GM23338 (cell line): ENCODE results near the gene CCL20. TPM values are rescaled to one million over a fixed set of nuclear protein-coding genes. Genes with fewer than 3 reads are reported as not detected.

Source experiments
- ATAC-seq: fragments of 200-7000 bp; cut with Tn5 transposase; 3 replicates; pipeline ENCODE4 v1.9.1; 2020
- DNase-seq: peaks from one replicate; pipeline ENCODE4 v3.0.0-alpha.2; 2015; ENCODE audit warnings: low spot score
- H2AFZ ChIP-seq: fragments of 200-600 bp; sonication (generic); 2 replicates; pipeline ENCODE4 v1.8.0; 2016; ENCODE audit warnings: antibody characterized with exemption, mild to moderate bottlenecking, moderate library complexity
- H3F3A ChIP-seq: fragments of 200-600 bp; sonication (generic); replicated peaks from 2 replicates; pipeline ENCODE4 v1.8.0; 2017; ENCODE audit warnings: antibody characterized with exemption, mixed run types, low read depth
- H3K27ac ChIP-seq: fragments of 200-600 bp; sonication (generic); 2 replicates; pipeline ENCODE4 v1.6.1; 2016; ENCODE audit warnings: low read depth
- H3K27me3 ChIP-seq: fragments of 200-600 bp; sonication (generic); 2 replicates; pipeline ENCODE4 v1.8.0; 2016; ENCODE audit warnings: mild to moderate bottlenecking, mixed run types, moderate library complexity; ENCODE audit not compliant: insufficient read depth
- H3K36me3 ChIP-seq: fragments of 200-600 bp; sonication (generic); 2 replicates; pipeline ENCODE4 v1.8.0; 2016; ENCODE audit warnings: mild to moderate bottlenecking; ENCODE audit not compliant: insufficient read depth
- H3K4me1 ChIP-seq: fragments of 200-600 bp; sonication (generic); 2 replicates; pipeline ENCODE4 v1.8.0; 2016; ENCODE audit warnings: mild to moderate bottlenecking, moderate library complexity; ENCODE audit not compliant: insufficient read depth
- H3K4me2 ChIP-seq: fragments of 200-600 bp; sonication (generic); 2 replicates; pipeline ENCODE4 v1.7.1; 2017; ENCODE audit warnings: mixed run types
- H3K4me3 ChIP-seq: fragments of 200-600 bp; sonication (generic); 2 replicates; pipeline ENCODE4 v1.6.1; 2016; ENCODE audit warnings: mixed run types
- H3K79me2 ChIP-seq: fragments of 200-600 bp; sonication (generic); replicated peaks from 2 replicates; pipeline ENCODE4 v1.8.0; 2017; ENCODE audit warnings: mild to moderate bottlenecking; ENCODE audit not compliant: insufficient read depth
- H3K9me2 ChIP-seq: fragments of 200-600 bp; sonication (generic); 2 replicates; pipeline ENCODE4 v1.8.0; 2017; ENCODE audit not compliant: insufficient read depth
- H4K20me1 ChIP-seq: fragments of 200-600 bp; sonication (generic); replicated peaks from 2 replicates; pipeline ENCODE4 v1.8.0; 2017; ENCODE audit warnings: mild to moderate bottlenecking; ENCODE audit not compliant: insufficient read depth
- H3K27ac Mint-ChIP-seq: 2 replicates; pipeline ENCODE4 v1.8.0; 2020; ENCODE audit warnings: inconsistent platforms, mild to moderate bottlenecking, moderate library complexity, mixed read lengths
- H3K27me3 Mint-ChIP-seq: 3 replicates; pipeline ENCODE4 v1.8.0; 2022; ENCODE audit warnings: low read depth, mild to moderate bottlenecking, moderate library complexity, mixed read lengths, inconsistent platforms; ENCODE audit not compliant: insufficient read depth, poor library complexity
- H3K36me3 Mint-ChIP-seq: 3 replicates; pipeline ENCODE4 v1.8.0; 2021; ENCODE audit warnings: low read depth, mild to moderate bottlenecking, inconsistent platforms, moderate library complexity, mixed read lengths
- H3K4me1 Mint-ChIP-seq: 3 replicates; pipeline ENCODE4 v1.8.0; 2020; ENCODE audit warnings: mild to moderate bottlenecking, inconsistent platforms, mixed read lengths
- H3K4me3 Mint-ChIP-seq: 3 replicates; pipeline ENCODE4 v1.8.0; 2021; ENCODE audit warnings: moderate library complexity, mild to moderate bottlenecking, inconsistent platforms, mixed read lengths
- H3K9me3 Mint-ChIP-seq: 3 replicates; pipeline ENCODE4 v1.8.0; 2020; ENCODE audit warnings: moderate library complexity, mild to moderate bottlenecking, inconsistent platforms, mixed read lengths
- EZH2phosphoT487 ChIP-seq: fragments of 200-600 bp; sonication (generic); IDR thresholded peaks from one replicate; pipeline ENCODE4 v1.8.1; 2018; ENCODE audit warnings: antibody characterized with exemption; ENCODE audit not compliant: unreplicated experiment
- NANOG ChIP-seq: IDR thresholded peaks from 2 replicates; pipeline ENCODE4 v1.6.1; 2016; ENCODE audit warnings: antibody characterized with exemption, borderline replicate concordance
- ZNF462 ChIP-seq: fragments of 250-450 bp; sonication (Bioruptor Pico); IDR thresholded peaks from 2 replicates; pipeline ENCODE4 v1.5.0; 2020; ENCODE audit warnings: mild to moderate bottlenecking, moderate library complexity
- polyA plus RNA-seq: library from polyadenylated mRNA; unstranded; fragments of >200 nt; fragmentation: Nextera tagmentation; extraction: Ambion mirVana; gene quantifications from 2 replicates; pipeline ENCODE4 v1.2.1, GENCODE V29; 2016
- total RNA-seq: library from RNA; depleted of rRNA; stranded (reverse); fragments of >200 nt; shearing (Covaris generic); gene quantifications from 2 replicates; pipeline ENCODE4 v1.2.3, GENCODE V29; 2014

CCL20 gene
- total and polyA plus RNA-seq, 2 experiments from 2014 or later = not detected

- TF ChIP-seq ZNF462 (CRISPR knock-in tag) = no peak
Measured at GRCh38 chr2:227816507-227817294, 3.1 kb downstream of the CCL20 start (continued).

- no peaks in the 10 kb centered on the region for H3K27me3 ChIP-seq
- H3K4me3 Mint-ChIP-seq = no peak overlapping the region
- DNase-seq (no peak), ATAC-seq (no peak)
- no peak for TF ChIP-seq NANOG
- TF ChIP-seq EZH2phosphoT487 = no peak
- H3K27ac ChIP-seq = no peak overlapping the region
- H3K9me3 Mint-ChIP-seq = no peaks in the 10 kb centered on the region; the same call in 2 of the 3 replicates
- no peaks in the 10 kb centered on the region for H3K36me3 Mint-ChIP-seq
- no peak overlapping the region for H2AFZ ChIP-seq
- H3K4me1 Mint-ChIP-seq = peaks cover 16% of the 10 kb centered on the region; the same call in 2 of the 3 replicates
- no peaks in the 10 kb centered on the region for H3K79me2 ChIP-seq
- H3K4me1 ChIP-seq = peaks cover 17% of the 10 kb centered on the region; the same call in 1 of the 2 replicates
- H3K9me2 ChIP-seq = 0 out of 2 replicates have a peak, but pooled peaks cover 5% of the 10 kb centered on the region
- H3K4me3 ChIP-seq = no peak overlapping the region
- H3F3A ChIP-seq = no peaks in the 10 kb centered on the region
- H3K27ac Mint-ChIP-seq = no peak overlapping the region
- no peaks in the 10 kb centered on the region for H4K20me1 ChIP-seq
- no peak overlapping the region for H3K4me2 ChIP-seq
- H3K27me3 Mint-ChIP-seq = peaks cover 6% of the 10 kb centered on the region
- H3K36me3 ChIP-seq = no peaks in the 10 kb centered on the region
Measured at GRCh38 chr2:227817336-227817735, 3.7 kb downstream of the CCL20 start.
